Ishikawa (cell line): Measurements from ENCODE around the gene SLC27A5.

ENCODE experiments used
- CEBPB ChIP-seq: IDR thresholded peaks from 2 replicates; pipeline ENCODE4 v1.6.1; 2012
- EGR1 ChIP-seq: IDR thresholded peaks from 2 replicates; pipeline ENCODE4 v1.6.1; 2012
- RAD21 ChIP-seq: IDR thresholded peaks from 2 replicates; pipeline ENCODE4 v1.6.1; 2012; ENCODE audit warnings: low read depth
- TCF12 ChIP-seq: IDR thresholded peaks from 2 replicates; pipeline ENCODE4 v1.6.1; 2012; ENCODE audit warnings: low read depth
- TEAD4 ChIP-seq: IDR thresholded peaks from 2 replicates; pipeline ENCODE4 v1.6.1; 2012
- TF ChIP-seq, protein P1 (sequence below): IDR thresholded peaks from 2 replicates; pipeline ENCODE4 v1.6.1; 2012

DNA sequence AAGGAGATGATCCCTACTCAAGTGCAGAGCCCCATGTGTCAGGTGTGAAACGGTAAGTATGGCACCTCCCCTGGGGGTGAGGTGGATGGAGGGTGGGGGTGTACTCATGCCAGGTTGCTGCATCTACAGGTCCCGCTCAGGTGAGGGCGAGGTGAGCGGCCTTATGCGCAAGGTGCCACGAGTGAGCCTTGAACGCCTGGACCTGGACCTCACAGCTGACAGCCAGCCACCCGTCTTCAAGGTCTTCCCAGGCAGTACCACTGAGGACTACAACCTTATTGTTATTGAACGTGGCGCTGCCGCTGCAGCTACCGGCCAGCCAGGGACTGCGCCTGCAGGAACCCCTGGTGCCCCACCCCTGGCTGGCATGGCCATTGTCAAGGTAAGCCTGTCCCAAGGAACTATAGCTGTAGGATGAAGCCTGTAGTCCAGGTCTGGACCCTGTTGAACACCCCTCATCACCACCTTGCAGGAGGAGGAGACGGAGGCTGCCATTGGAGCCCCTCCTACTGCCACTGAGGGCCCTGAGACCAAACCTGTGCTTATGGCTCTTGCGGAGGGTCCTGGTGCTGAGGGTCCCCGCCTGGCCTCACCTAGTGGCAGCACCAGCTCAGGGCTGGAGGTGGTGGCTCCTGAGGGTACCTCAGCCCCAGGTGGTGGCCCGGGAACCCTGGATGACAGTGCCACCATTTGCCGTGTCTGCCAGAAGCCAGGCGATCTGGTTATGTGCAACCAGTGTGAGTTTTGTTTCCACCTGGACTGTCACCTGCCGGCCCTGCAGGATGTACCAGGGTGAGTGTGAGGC, 37.3 kb upstream of the SLC27A5 start:
- TF ChIP-seq CEBPB, result no peak
- TF ChIP-seq, protein P1, sequence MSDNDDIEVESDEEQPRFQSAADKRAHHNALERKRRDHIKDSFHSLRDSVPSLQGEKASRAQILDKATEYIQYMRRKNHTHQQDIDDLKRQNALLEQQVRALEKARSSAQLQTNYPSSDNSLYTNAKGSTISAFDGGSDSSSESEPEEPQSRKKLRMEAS, result no peak
- no peak for TF ChIP-seq RAD21
- TF ChIP-seq EGR1, result no peak
- no peak for TF ChIP-seq TCF12
- no peak for TF ChIP-seq TEAD4
